ENCODE data around the gene FABP6.

FABP6 gene

GRCh38 chr5:160262151-160263074 lies 33.1 kb downstream of the FABP6 start:
- DNase-seq (ENCODE audit: low read depth in 2 of 2) = no peak

DNA sequence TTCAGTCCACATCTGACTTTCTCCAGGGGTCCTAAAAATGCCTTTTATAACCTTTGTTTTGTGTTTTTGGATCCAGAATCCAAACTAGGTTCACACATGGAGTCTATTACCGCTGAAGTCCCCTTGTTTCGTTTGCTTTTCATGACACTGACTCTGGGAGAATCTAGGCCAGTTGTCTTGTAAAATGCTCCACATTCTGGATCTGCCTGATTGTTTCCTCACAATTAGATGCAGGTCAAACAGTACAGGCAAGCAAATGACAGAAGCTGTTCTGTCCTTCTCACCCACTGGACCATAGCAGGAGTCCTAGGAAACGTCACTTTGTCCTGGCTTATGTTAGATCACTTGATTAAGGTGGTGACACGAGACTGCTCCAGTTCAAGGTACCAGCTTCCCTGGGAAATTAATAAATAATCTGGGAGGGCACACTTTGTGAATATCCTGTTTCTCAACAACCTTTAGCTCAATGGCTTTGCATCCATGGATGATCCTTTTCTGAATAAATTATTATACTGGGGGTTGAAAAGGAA lies 34.1 kb downstream of the FABP6 start:
- no peak for DNase-seq (ENCODE audit: low read depth in 2 of 2)

DNA sequence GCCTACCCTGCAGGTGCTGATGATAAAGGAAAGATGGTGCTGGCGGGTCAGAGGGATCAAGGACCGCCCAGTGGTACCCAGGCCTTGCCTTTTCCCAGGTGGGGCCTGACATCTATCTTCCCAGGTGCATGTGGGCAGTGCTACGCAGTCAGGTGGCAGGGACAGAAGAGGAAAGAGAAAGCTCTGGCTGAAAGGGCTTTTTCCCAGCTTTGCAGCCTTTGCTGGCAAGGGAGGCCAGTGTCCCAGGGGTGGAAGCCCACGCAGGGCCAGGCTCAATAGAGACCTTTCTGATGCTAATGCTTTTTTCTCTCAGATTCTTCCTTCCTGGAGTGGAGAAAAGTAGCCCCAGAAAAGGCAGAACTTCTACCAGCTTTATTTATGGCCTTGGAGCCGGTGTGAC lies 36.7 kb downstream of the FABP6 start:
- DNase-seq (ENCODE audit: low read depth in 2 of 2) = no peak

DNA sequence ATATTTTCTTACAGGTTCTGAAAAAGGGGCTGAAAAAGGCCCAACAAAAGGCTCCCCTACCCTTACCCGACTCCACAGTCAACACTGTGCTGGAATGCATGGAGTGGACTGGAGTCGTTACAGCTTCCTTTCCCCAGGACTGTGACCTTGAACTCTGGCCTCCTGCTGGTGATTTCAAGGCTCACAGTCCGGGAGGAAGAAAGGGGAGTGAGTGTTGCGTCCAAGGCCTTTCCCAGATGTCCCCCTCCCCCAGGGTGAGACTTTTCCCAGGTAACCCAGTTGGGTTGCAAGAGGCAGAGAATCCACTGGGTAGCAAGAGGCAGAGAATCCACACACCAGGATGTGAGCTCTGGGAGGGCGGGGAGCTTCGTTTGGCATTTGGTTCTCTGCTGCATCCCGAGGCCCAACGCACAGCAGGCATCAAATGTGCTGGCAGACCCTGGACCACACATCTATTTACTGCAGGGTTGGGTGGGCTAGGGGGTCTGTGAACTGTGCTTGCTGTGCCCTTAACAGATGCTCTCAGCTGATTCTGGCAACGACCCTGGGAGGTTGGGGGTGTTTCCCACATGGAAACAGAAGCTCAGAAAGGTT lies 37.5 kb downstream of the FABP6 start:
- no peak for DNase-seq (ENCODE audit: low read depth in 2 of 2)

GRCh38 chr5:160268121-160268520 lies 38.8 kb downstream of the FABP6 start:
- no peak for DNase-seq (ENCODE audit: low read depth in 2 of 2)

DNA sequence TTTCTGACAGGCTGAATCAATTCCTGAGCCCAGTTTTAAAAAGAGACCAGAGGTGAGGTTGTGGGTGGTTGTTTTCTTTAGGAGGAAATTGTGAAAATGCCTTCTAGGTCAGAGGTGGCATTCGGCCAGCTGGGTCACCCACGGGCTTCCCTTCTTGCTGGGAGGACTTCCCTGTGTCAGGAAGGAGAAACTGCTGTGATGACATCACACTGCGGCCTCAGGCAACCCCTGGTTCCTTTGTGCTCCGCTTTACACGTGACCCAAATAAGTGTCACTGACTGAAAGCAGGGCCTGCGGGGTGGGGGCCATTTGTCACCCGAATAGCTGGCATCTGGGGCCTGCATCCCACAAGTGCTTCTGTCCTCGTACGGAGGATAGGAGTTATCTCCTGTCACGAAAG lies 39.7 kb downstream of the FABP6 start:
- DNase-seq (ENCODE audit: low read depth in 2 of 2) = no peak

GRCh38 chr5:160270704-160271103 lies 41.4 kb downstream of the FABP6 start:
- no peak for DNase-seq (ENCODE audit: low read depth in 2 of 2)

DNA sequence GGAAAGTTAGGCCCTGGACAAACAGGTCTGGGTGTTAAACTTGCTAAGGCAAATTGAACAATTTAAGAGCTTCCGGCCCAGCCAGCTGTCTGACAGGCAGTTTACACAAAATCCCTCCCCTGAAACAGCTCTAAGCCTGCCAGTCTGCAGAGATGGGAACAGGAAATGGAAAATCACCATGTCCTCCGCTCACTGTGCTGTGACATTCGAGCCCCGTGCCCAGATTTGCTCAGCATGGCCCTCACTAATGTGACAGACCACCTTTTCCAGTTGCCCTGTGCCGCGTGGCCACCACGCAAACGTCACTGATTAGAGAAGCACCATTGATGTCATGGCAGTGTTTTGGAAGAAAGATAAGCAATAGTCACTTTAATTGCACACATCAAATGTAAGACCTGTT lies 42.1 kb downstream of the FABP6 start:
- DNase-seq (ENCODE audit: low read depth in 2 of 2) = no peak

- no peak for DNase-seq (ENCODE audit: low read depth in 2 of 2)
Measured at GRCh38 chr5:160271836-160272235, 42.5 kb downstream of the FABP6 start.

- DNase-seq (ENCODE audit: low read depth in 2 of 2) = no peak
Measured at GRCh38 chr5:160272264-160272663, 43.0 kb downstream of the FABP6 start.

GRCh38 chr5:160272889-160273288 lies 43.6 kb downstream of the FABP6 start:
- no peak for DNase-seq (ENCODE audit: low read depth in 2 of 2)

DNA sequence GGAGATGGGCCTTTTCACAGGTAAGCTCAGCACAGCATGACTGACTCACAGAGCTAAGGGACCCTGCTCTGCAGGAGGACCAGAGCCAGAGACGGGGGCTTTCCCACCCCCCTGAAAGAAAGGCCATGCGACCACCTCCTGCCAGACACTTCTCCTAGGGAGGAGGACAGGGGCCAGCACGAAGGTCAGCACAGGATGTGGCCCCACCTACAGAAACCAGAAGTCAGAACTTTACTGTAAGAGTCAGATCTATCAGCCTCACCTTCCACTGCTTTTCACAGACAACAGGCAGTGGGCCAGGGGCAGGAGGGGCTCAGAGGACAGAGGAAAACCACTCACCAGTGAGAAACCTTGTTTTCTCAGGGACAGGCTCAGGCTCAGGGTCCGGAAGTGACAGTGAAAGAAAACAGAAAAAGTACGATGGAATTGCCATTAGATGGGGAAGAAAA lies 45.2 kb downstream of the FABP6 start:
- no peak for DNase-seq (ENCODE audit: low read depth in 2 of 2)

DNA sequence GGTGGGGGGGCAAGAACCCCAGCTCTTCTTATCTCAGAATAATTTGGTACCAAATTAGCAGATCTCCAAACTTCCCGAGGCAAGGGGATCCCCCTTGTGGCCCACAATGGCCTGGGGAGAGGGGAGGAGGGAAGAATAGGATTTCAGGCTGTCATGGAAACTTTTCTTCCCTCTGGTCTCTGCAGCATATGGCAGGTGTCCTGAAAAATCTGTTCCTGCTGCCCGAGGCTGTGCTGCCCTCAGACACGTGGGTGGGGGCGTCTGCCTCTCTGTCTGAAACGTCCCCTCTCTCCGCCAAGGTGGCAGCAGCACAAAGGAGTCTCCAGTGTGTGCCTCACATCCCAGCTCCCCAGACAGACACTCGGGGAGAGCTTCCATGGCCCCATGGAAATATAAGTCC lies 49.0 kb downstream of the FABP6 start:
- DNase-seq (ENCODE audit: low read depth in 2 of 2) = no peak

- DNase-seq (ENCODE audit: low read depth in 2 of 2) = no peak
Measured at GRCh38 chr5:160280384-160281095, 51.2 kb downstream of the FABP6 start.

- no peak for DNase-seq (ENCODE audit: low read depth in 2 of 2)
Measured at GRCh38 chr5:160281275-160281674, 52.0 kb downstream of the FABP6 start.

DNA sequence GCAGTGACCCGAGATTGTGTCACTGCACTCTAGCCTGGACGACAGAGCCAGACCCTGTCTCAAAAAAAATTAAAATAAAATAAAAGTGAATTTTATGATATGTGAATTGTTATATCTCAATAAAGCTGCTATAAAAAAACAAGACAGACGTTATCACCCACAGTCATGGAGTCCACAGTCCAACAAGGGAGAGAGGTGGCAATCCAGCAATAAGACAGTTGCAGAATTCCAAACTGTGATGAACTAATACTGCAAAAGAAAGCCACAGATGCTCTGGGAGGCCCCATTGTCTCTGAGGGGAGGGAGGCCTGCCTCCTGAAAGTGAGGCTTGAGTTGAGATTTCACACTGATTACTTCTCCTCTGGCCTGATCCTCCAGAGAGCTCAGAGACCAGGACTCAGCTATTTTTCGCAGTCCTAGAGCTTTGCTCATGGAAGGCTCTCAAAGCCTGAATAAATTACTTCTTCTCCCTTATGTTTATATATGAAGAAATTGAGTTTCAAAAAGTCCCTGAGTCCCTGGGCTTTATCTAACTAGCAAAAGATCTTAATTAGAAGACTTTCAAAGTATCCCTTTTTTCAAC lies 55.1 kb downstream of the FABP6 start:
- no peak for DNase-seq (ENCODE audit: low read depth in 2 of 2)

DNA sequence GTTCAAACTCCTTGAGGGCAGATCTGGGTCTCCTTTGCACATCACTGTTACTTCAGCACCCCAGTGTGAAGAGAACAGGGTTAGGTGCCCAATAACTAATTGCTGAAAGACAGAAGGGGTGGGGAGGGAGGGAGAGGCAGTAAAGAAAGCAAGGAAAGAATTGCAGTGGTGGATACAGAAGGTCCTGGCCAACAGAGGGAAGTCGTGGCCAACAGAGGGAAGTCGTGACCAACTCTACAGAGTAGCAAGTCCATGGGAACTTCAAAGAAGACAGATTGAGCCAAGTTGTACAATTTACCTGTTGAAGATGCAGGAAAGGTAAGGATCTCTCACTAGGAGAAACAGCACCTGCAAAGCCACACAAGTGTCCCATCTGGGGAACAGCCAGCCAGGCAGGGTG lies 56.0 kb downstream of the FABP6 start:
- DNase-seq (ENCODE audit: low read depth in 2 of 2) = no peak

GRCh38 chr5:160286947-160287346 lies 57.6 kb downstream of the FABP6 start:
- no peak for DNase-seq (ENCODE audit: low read depth in 2 of 2)

- DNase-seq (ENCODE audit: low read depth in 2 of 2) = no peak
Measured at GRCh38 chr5:160287378-160288051, 58.2 kb downstream of the FABP6 start.
